ENCODE data around the gene TUBG1.

The TUBG1 gene

GRCh38 chr17:42565523-42566214 lies 43.8 kb upstream of the TUBG1 start (continued):
- no peak for TF ChIP-seq TSHZ2 (CRISPR knock-in tag; IDR thresholded peaks at IDR 0.05)

DNA sequence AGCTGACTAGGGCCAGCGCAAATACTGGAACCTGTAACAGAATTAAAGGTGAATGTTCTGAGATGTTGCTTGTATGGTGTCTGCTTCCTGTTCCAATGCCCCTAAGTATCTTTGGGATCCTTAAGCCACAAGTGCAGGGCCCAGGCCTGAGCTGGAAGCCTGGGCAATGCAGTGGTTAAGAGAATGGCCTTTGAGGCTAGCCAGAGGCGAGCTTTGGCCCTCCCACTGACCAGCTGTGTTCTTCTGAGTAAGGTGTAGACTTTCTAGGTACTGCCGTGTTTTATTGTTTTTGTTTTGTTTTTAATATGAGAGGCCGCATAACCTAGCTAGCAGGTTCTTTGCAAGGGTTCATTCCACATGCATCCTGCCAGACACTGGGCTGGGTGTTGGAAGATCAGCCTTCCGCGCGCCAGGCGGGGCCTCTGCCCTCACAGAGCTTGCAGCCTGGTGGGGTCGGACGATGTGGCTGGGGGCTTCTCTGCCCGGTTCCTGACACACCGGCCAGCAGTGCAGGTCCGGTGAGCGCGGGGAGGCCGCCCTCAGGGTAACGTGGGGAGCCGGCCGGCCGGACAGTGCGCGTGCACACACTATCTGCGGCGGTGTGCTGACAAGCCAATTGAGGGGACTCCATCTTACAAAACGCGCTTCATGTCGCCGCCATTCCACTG lies 43.1 kb upstream of the TUBG1 start:
- no peak; the same call in 2 of the 3 replicates for ATAC-seq
- no peak for TF ChIP-seq TSHZ2 (CRISPR knock-in tag; IDR thresholded peaks at IDR 0.05)
- TF ChIP-seq TOX (CRISPR knock-in tag; IDR thresholded peaks at IDR 0.05; ENCODE audit: borderline replicate concordance) = no peak
- no peak for TF ChIP-seq ZC3H10 (CRISPR knock-in tag; IDR thresholded peaks at IDR 0.05)
- no peak for TF ChIP-seq TCF4 (CRISPR knock-in tag; IDR thresholded peaks at IDR 0.05; ENCODE audit: borderline replicate concordance)
- no peak for TF ChIP-seq ZFP3 (CRISPR knock-in tag; IDR thresholded peaks at IDR 0.05)

- no peak for TF ChIP-seq TCF4 (CRISPR knock-in tag; IDR thresholded peaks at IDR 0.05; ENCODE audit: borderline replicate concordance)
- peak; percentile 78 for ATAC-seq
Measured at GRCh38 chr17:42566883-42567573, 42.5 kb upstream of the TUBG1 start, which contains the start of gene MLX. TSS of gene MLX (plus strand) at chr17:42567100. CDS start at chr17:42567125, 25 bp downstream.

DNA sequence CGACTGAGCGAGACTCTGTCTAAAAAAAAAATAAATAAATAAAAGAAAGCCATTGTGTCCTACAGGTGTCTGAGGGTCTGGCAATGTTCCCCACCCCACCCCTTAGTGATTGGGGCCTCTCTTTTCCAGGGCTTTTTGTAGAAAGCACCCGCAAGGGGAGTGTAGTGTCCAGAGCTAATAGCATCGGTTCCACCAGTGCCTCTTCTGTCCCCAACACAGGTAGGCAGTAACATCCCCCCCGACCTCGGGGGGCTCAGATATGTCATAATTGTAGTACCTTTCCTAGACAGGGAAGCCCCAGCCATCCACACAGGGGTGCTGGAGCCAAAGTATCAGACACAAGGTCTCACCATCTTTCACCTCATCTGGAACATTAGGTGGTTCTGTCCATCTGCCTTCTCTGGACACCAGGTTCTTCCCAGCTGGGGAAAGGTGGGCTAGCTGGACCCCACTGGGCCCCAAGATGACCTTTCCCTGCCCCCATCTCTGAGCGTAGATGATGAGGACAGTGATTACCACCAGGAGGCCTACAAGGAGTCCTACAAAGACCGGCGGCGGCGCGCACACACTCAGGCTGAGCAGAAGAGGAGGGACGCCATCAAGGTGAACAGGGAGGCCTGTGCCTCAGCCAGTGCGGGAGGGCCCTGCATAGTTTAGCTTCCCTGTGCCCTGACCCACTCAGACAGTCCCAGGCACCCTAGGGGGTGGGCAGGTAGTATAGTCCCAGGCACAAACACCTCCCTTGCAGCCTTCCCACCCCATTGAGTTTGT lies 41.0 kb upstream of the TUBG1 start:
- no peak for ATAC-seq
- TF ChIP-seq TCF4 (CRISPR knock-in tag; IDR thresholded peaks at IDR 0.05; ENCODE audit: borderline replicate concordance) = no peak
- TF ChIP-seq ZNF565 (CRISPR knock-in tag; conservative IDR thresholded peaks at IDR 0.05; ENCODE audit: low read depth) = no peak
- no peak for TF ChIP-seq SNAI2 (CRISPR knock-in tag; IDR thresholded peaks at IDR 0.05)
- TF ChIP-seq, protein P1, sequence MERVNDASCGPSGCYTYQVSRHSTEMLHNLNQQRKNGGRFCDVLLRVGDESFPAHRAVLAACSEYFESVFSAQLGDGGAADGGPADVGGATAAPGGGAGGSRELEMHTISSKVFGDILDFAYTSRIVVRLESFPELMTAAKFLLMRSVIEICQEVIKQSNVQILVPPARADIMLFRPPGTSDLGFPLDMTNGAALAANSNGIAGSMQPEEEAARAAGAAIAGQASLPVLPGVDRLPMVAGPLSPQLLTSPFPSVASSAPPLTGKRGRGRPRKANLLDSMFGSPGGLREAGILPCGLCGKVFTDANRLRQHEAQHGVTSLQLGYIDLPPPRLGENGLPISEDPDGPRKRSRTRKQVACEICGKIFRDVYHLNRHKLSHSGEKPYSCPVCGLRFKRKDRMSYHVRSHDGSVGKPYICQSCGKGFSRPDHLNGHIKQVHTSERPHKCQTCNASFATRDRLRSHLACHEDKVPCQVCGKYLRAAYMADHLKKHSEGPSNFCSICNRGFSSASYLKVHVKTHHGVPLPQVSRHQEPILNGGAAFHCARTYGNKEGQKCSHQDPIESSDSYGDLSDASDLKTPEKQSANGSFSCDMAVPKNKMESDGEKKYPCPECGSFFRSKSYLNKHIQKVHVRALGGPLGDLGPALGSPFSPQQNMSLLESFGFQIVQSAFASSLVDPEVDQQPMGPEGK (CRISPR knock-in tag; IDR thresholded peaks at IDR 0.05; ENCODE audit: borderline replicate concordance) = no peak
- TF ChIP-seq ZNF70 (CRISPR knock-in tag; IDR thresholded peaks at IDR 0.05) = no peak
- TF ChIP-seq RARB (CRISPR knock-in tag; IDR thresholded peaks at IDR 0.05) = no peak

DNA sequence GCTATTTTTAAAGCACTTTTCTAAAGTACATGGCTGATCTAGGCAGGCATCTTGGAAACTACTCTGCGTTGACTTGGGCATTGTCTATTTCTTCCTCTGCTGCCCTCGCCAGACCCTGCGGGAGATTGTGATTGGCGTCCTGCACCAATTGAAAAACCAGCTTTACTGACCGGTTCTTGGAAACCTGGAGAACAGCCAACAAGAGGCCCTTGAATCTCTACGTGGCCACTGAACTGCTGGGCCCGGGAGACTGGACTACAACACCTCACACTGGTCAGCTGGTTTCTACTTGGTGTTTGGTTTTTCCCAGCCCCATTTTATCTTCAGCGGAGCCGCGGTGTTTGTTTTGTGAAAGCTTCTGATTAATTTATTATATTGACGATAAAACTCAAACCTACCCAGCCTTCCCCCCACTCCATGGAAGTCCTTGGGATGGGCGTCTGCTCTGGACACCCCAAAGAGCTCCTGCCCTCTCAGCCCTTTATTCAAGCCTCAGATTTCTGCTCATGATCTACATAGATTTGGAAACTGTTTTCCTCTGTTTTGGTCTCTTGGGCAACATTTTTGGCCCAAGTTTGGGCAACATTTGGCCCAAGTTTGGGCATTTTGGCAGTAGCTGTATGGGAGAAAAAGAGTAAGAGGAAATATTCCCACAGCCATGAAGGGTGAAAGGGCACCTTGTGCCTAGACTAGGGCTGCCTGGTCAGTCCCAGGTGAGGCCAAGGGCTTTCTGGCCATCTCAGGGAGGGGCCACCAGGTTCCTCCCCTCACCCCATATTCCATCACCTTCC lies 37.9 kb upstream of the TUBG1 start:
- no peak for ATAC-seq
- TF ChIP-seq, protein P2, sequence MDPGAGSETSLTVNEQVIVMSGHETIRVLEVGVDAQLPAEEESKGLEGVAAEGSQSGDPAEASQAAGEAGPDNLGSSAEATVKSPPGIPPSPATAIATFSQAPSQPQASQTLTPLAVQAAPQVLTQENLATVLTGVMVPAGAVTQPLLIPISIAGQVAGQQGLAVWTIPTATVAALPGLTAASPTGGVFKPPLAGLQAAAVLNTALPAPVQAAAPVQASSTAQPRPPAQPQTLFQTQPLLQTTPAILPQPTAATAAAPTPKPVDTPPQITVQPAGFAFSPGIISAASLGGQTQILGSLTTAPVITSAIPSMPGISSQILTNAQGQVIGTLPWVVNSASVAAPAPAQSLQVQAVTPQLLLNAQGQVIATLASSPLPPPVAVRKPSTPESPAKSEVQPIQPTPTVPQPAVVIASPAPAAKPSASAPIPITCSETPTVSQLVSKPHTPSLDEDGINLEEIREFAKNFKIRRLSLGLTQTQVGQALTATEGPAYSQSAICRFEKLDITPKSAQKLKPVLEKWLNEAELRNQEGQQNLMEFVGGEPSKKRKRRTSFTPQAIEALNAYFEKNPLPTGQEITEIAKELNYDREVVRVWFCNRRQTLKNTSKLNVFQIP (CRISPR knock-in tag; IDR thresholded peaks at IDR 0.05; ENCODE audit: borderline replicate concordance, low read depth) = no peak
- TF ChIP-seq CSRNP3 (CRISPR knock-in tag; IDR thresholded peaks at IDR 0.05) = no peak
- no peak for TF ChIP-seq PPARA (CRISPR knock-in tag; IDR thresholded peaks at IDR 0.05; ENCODE audit: borderline replicate concordance)
- TF ChIP-seq ZNF8 (CRISPR knock-in tag; IDR thresholded peaks at IDR 0.05) = no peak
- no peak for TF ChIP-seq ARNTL (CRISPR knock-in tag; IDR thresholded peaks at IDR 0.05; ENCODE audit: borderline replicate concordance, low read depth)
- TF ChIP-seq SNAI2 (CRISPR knock-in tag; IDR thresholded peaks at IDR 0.05) = no peak
- no peak for TF ChIP-seq GLIS3 (CRISPR knock-in tag; IDR thresholded peaks at IDR 0.05)
- TF ChIP-seq, protein P1 (CRISPR knock-in tag; IDR thresholded peaks at IDR 0.05; ENCODE audit: borderline replicate concordance) = no peak

Data from SK-N-SH treated with all-trans-retinoic acid at 6 μM for 48 hours (cell line).